K562 (cell line): ENCODE data around the gene OSBPL3. TPM values are rescaled to one million over a fixed set of nuclear protein-coding genes. Genes with fewer than 3 reads are reported as not detected.

Experiments
- ATAC-seq: fragments of 200-7000 bp; cut with Tn5 transposase; 3 replicates; pipeline ENCODE4 v1.9.1; 2020; ENCODE audit warnings: moderate library complexity
- BruUV-seq: library from RNA; stranded (reverse); fragments of 400-500 nt; replicated peaks from 2 replicates; lab custom pipeline; 2021; lab: Mats Ljungman, UMichigan
- CTCF ChIA-PET: fragments of 300-600 bp; formaldehyde crosslinking; extraction: SDS; loops from one replicate; lab custom pipeline; 2021; ENCODE audit warnings: low intra/inter-chr PET ratio; lab: Yijun Ruan, JAX
- POLR2A ChIA-PET: fragments of 300-600, 350-650 bp; sonication (Branson Sonifier 250); formaldehyde crosslinking; extraction: SDS; loops from one replicate; lab custom pipeline; 2021; ENCODE audit warnings: antibody characterized with exemption, inconsistent platforms; lab: Yijun Ruan, JAX
- DNase-seq, 4 experiments: peaks; one replicate each; pipeline versions ENCODE4 v3.0.0 to v3.0.0-alpha.2; 2011 to 2018; ENCODE audit warnings: low spot score in 3 of 4, mixed read lengths in 3 of 4; ENCODE audit errors: extremely low read depth in 1 of 4
- FAIRE-seq: peaks from 2 replicates; lab custom pipeline; 2011; peaks lifted over from hg19 to GRCh38; lab: Jason Lieb, UNC
- H2AFZ ChIP-seq: 2 replicates; pipeline ENCODE4 v1.6.0; 2011; ENCODE audit warnings: low read depth, low read length, control low read depth, inconsistent platforms
- H3K27ac ChIP-seq: fragments of 200-600 bp; 3 replicates; pipeline ENCODE4 v1.8.0; 2011; ENCODE audit warnings: low read depth, mild to moderate bottlenecking, control low read depth, inconsistent platforms, low read length, moderate library complexity, mixed read lengths; ENCODE audit errors: extremely low read depth
- H3K27me3 ChIP-seq, 2 experiments: fragments of 300-600 bp in 1 of 2; 2 replicates in 1 of 2; 3 replicates in 1 of 2; pipeline versions ENCODE4 v1.6.0 to v1.8.0; 2011; ENCODE audit warnings: inconsistent platforms in 2 of 2, low read length in 2 of 2, mild to moderate bottlenecking in 1 of 2, mixed read lengths in 1 of 2, moderate library complexity in 1 of 2; ENCODE audit not compliant: control insufficient read depth in 2 of 2, insufficient read depth in 2 of 2
- H3K36me3 ChIP-seq: fragments of 300-600 bp; 3 replicates; pipeline ENCODE4 v1.8.0; 2011; ENCODE audit warnings: mild to moderate bottlenecking, low read length, inconsistent platforms; ENCODE audit not compliant: control insufficient read depth, insufficient read depth
- H3K4me1 ChIP-seq, 2 experiments: fragments of 200-600 bp in 1 of 2; replicated peaks in 1 of 2; 2 replicates in 1 of 2; 3 replicates in 1 of 2; pipeline versions ENCODE4 v1.5.1 to v1.8.0; 2011; ENCODE audit warnings: inconsistent platforms in 2 of 2, low read length in 2 of 2, mild to moderate bottlenecking in 1 of 2, mixed read lengths in 1 of 2, moderate library complexity in 1 of 2; ENCODE audit not compliant: control insufficient read depth in 2 of 2, insufficient read depth in 2 of 2
- H3K4me2 ChIP-seq: 2 replicates; pipeline ENCODE4 v1.6.1; 2011; ENCODE audit warnings: low read length, control low read depth, inconsistent platforms, mixed read lengths; ENCODE audit not compliant: insufficient read depth
- H3K4me3 ChIP-seq: fragments of 200-600 bp; sonication (generic), shearing (Covaris generic); 2 replicates; pipeline ENCODE4 v1.5.1; 2016; ENCODE audit warnings: control low read depth, inconsistent platforms
- H3K79me2 ChIP-seq: fragments of 200-600 bp; 3 replicates; pipeline ENCODE4 v1.8.0; 2011; ENCODE audit warnings: low read length, inconsistent platforms; ENCODE audit not compliant: control insufficient read depth, insufficient read depth
- H3K9ac ChIP-seq, 2 experiments: 2 replicates each; pipeline versions ENCODE4 v1.6.0 to v1.6.1; 2011; ENCODE audit warnings: low read depth in 2 of 2, low read length in 2 of 2, control low read depth in 1 of 2, inconsistent platforms in 1 of 2, mild to moderate bottlenecking in 1 of 2, mixed read lengths in 1 of 2; ENCODE audit not compliant: insufficient read depth in 1 of 2
- H3K9me1 ChIP-seq: one replicate; pipeline ENCODE4 v1.6.0; 2011; ENCODE audit warnings: inconsistent platforms, mild to moderate bottlenecking, low read length, moderate library complexity; ENCODE audit not compliant: control insufficient read depth, insufficient read depth
- H3K9me3 ChIP-seq: replicated peaks from 2 replicates; pipeline ENCODE4 v1.5.1; 2011; ENCODE audit warnings: low read depth, low read length, inconsistent platforms; ENCODE audit not compliant: control insufficient read depth, insufficient read depth
- H4K20me1 ChIP-seq: replicated peaks from 2 replicates; pipeline ENCODE4 v1.6.1; 2011; ENCODE audit warnings: low read length, inconsistent platforms, mixed read lengths; ENCODE audit not compliant: control insufficient read depth, insufficient read depth
- BRF1 ChIP-seq: IDR thresholded peaks from 3 replicates; pipeline ENCODE4 v1.6.1; 2011; ENCODE audit warnings: borderline replicate concordance, mild to moderate bottlenecking; ENCODE audit not compliant: insufficient read length; ENCODE audit errors: extremely low read depth
- FOXK1 ChIP-seq: sonication (generic); formaldehyde crosslinking; IDR thresholded peaks from 2 replicates; pipeline ENCODE4 v1.8.0; 2022; ENCODE audit warnings: missing genetic modification reagents, mild to moderate bottlenecking, borderline replicate concordance
- HMBOX1 ChIP-seq: sonication (generic); IDR thresholded peaks from 2 replicates; pipeline ENCODE4 v1.6.1; 2016
- KAT2B ChIP-seq: IDR thresholded peaks from one replicate; pipeline ENCODE4 v1.6.1; 2012; ENCODE audit warnings: low read depth, mild to moderate bottlenecking, control low read depth, inconsistent platforms, low read length, moderate library complexity
- PCBP2 ChIP-seq: fragments of 200-400 bp; formaldehyde crosslinking; IDR thresholded peaks from 2 replicates; pipeline ENCODE4 v1.6.1; 2018; ENCODE audit warnings: low read length, low read depth, mild to moderate bottlenecking, moderate library complexity; ENCODE audit not compliant: poor library complexity, severe bottlenecking
- PHB ChIP-seq: fragments of 250-450 bp; sonication (Bioruptor Pico); IDR thresholded peaks from 2 replicates; pipeline ENCODE4 v1.5.0; 2021
- POLR2A ChIP-seq: fragments of 450-650 bp; conservative IDR thresholded peaks from 2 replicates; pipeline ENCODE4 v1.6.1; 2016
- PTRF ChIP-seq: fragments of 450-650 bp; IDR thresholded peaks from 2 replicates; pipeline ENCODE4 v1.6.1; 2016; ENCODE audit warnings: mild to moderate bottlenecking, missing genetic modification characterization, missing compliant biosample characterization
- SMARCA5 ChIP-seq: fragments of 450-650 bp; IDR thresholded peaks from 2 replicates; pipeline ENCODE4 v1.6.1; 2016
- SNRNP70 ChIP-seq: fragments of 200-400 bp; formaldehyde crosslinking; optimal IDR thresholded peaks from 2 replicates; pipeline ENCODE3; 2017; ENCODE audit warnings: low read depth, low read length
- TAF15 ChIP-seq: fragments of 200-400 bp; formaldehyde crosslinking; IDR thresholded peaks from 2 replicates; pipeline ENCODE4 v1.6.1; 2017; ENCODE audit warnings: mild to moderate bottlenecking, low read depth, low read length, moderate library complexity
- TFAM ChIP-seq: fragments of 250-450 bp; sonication (Bioruptor Pico); conservative IDR thresholded peaks from 2 replicates; pipeline ENCODE4 v1.5.0; 2021; ENCODE audit warnings: mild to moderate bottlenecking, moderate library complexity
- TFE3 ChIP-seq: fragments of 450-650 bp; formaldehyde crosslinking; IDR thresholded peaks from 2 replicates; pipeline ENCODE4 v1.4.0; 2020; ENCODE audit warnings: mild to moderate bottlenecking, mixed read lengths
- TRIM25 ChIP-seq: fragments of 450-650 bp; IDR thresholded peaks from 2 replicates; pipeline ENCODE4 v1.7.0; 2016; ENCODE audit warnings: borderline replicate concordance
- XRCC4 ChIP-seq: IDR thresholded peaks from one replicate; pipeline ENCODE4 v1.6.1; 2011; ENCODE audit not compliant: insufficient read depth, insufficient read length; ENCODE audit errors: extremely low read depth
- ZBTB43 ChIP-seq: sonication (generic); formaldehyde crosslinking; IDR thresholded peaks from 2 replicates; pipeline ENCODE4 v1.8.0; 2023; ENCODE audit warnings: mild to moderate bottlenecking, missing genetic modification reagents
- ZNF311 ChIP-seq: fragments of 250-450 bp; sonication (Bioruptor Pico); IDR thresholded peaks from 2 replicates; pipeline ENCODE4 v1.4.0; 2020; ENCODE audit warnings: mild to moderate bottlenecking, moderate library complexity
- ZNF77 ChIP-seq: fragments of 250-450 bp; sonication (Bioruptor Pico); IDR thresholded peaks from 2 replicates; pipeline ENCODE4 v1.5.0; 2020
- WGBS: fragments of 100-300 bp; shearing (Covaris generic); methylation state at CpG from one replicate; pipeline ENCODE4 v1.1.6; 2016; ENCODE audit warnings: low coverage, mixed read lengths; ENCODE audit not compliant: insufficient coverage; ENCODE audit errors: missing lambda C conversion rate; 5-methylcytosine and 5-hydroxymethylcytosine counted together
- in situ Hi-C: fragments of 300-500 bp; cut with MboI; formaldehyde crosslinking; loops from 4 replicates; pipeline ENCODE4 v1.15.0; 2018; ENCODE audit warnings: inconsistent platforms, mixed read lengths
- intact Hi-C: fragments of 100-400 bp; cut with micrococcal nuclease; formaldehyde crosslinking; loops from 2 replicates; pipeline ENCODE4 v1.14.2; 2022
- polyA plus RNA-seq, 8 experiments: library from polyadenylated mRNA; depleted of rRNA in 4 of 8; stranded (reverse) in 5 of 8; unstranded in 3 of 8; fragments of >200 nt; fragmentation: Nextera tagmentation in 2 of 8; fragmentation: Illumina TruSeq in 1 of 8; extraction: Ambion mirVana in 2 of 8; extraction: Trizol in 1 of 8; gene quantifications; 2 replicates each; pipeline versions ENCODE4 v1.2.1 to v1.2.3, GENCODE V29; 2011 to 2014; ENCODE audit warnings: inconsistent platforms in 1 of 8, missing spikeins in 1 of 8
- total RNA-seq, 7 experiments: library from RNA; depleted of rRNA in 6 of 7; stranded (reverse); fragments of >200 nt in 6 of 7; fragmentation: Illumina TruSeq in 2 of 7; extraction: Trizol in 2 of 7; gene quantifications; 2 replicates each; pipeline versions ENCODE4 v1.2.1 to v1.2.3, GENCODE V29; 2011 to 2021; ENCODE audit warnings: low replicate concordance in 1 of 7

The OSBPL3 gene
- total and polyA plus RNA-seq, 9 of the 15 experiments (the other 6 are each of a cell fraction or from before 2014, with no cell fraction given) = 4.8 to 37.2 (median 26.5) TPM

GRCh38 chr7:24943096-24943948 lies 36.7 kb downstream of the OSBPL3 start:
- BruUV-seq = no TSS peak
- ChIA-PET CTCF (no interaction called here), POLR2A (interaction anchor here (1.9 kb wide), 1 partner anchor 10 kb away, joined by 4 read pairs; no protein-coding TSS in a partner anchor)
- Histone ChIP-seq H3K4me3 (no peak overlapping the region), H4K20me1 (no peaks in the 10 kb centered on the region; the same call in 1 of the 2 replicates), H3K27ac (no peak overlapping the region), H3K4me1 (peaks cover 0 to 1% of the 10 kb centered on the region in 2 experiments; a peak in 1 of 5 replicates), H2AFZ (no peak overlapping the region), H3K9me3 (no peaks in the 10 kb centered on the region), H3K4me2 (no peak overlapping the region), H3K9ac (no peak overlapping the region), H3K27me3 (no peaks in the 10 kb centered on the region), H3K9me1 (no peaks in the 10 kb centered on the region), H3K36me3 (no peaks in the 10 kb centered on the region; the same call in 2 of the 3 replicates), H3K79me2 (peaks cover 73% of the 10 kb centered on the region)
- 51% methylated on average over 5 of the region's 5 CpGs for WGBS
- in situ Hi-C loops = no loop called here
- intact Hi-C loops = no loop called here
- ATAC-seq = no peak
- no peak for DNase-seq
- no peak for FAIRE-seq
- TF ChIP-seq TFAM (CRISPR knock-in tag) (no peak), PHB (no peak), ZBTB43 (CRISPR knock-in tag) (no peak), PTRF (tag) (no peak), ZNF311 (CRISPR knock-in tag) (no peak), TFE3 (CRISPR knock-in tag) (no peak), FOXK1 (CRISPR knock-in tag) (no peak), ZNF77 (CRISPR knock-in tag) (no peak), TRIM25 (no peak), HMBOX1 (no peak), POLR2A (no peak), SNRNP70 (no peak), TAF15 (no peak), XRCC4 (no peak), KAT2B (no peak), BRF1 (no peak), PCBP2 (no peak), SMARCA5 (no peak)
